CD8-positive, alpha-beta memory T cell (primary cell): Measurements from ENCODE around the gene LGR4. TPM values are rescaled to one million over a fixed set of nuclear protein-coding genes. Genes with fewer than 3 reads are reported as not detected.

ENCODE experiments used
- CTCF ChIA-PET: fragments of 350-600 bp; sonication (Branson Sonifier 250); formaldehyde crosslinking; loops from one replicate; lab custom pipeline; 2021; ENCODE audit warnings: antibody characterized with exemption; lab: Charles Lee
- POLR2A ChIA-PET: fragments of 350-600 bp; sonication (Branson Sonifier 250); formaldehyde crosslinking; loops from one replicate; lab custom pipeline; 2021; ENCODE audit warnings: antibody characterized with exemption; lab: Charles Lee
- DNase-seq, 5 donors: peaks; one replicate each; pipeline versions ENCODE4 v3.0.0 to v3.0.0-alpha.2; 2020 to 2022; ENCODE audit warnings: mixed read lengths in 1 of 5
- H3K27ac ChIP-seq: one replicate; pipeline ENCODE4 v1.7.0; 2013; ENCODE audit warnings: low read depth, mild to moderate bottlenecking, low read length, moderate library complexity
- H3K27me3 ChIP-seq: 2 replicates; pipeline ENCODE4 v1.7.0; 2013; ENCODE audit warnings: low read length, mild to moderate bottlenecking; ENCODE audit not compliant: insufficient read depth, poor library complexity, severe bottlenecking
- H3K36me3 ChIP-seq: 2 replicates; pipeline ENCODE4 v1.7.0; 2013; ENCODE audit warnings: mild to moderate bottlenecking, low read length, moderate library complexity; ENCODE audit not compliant: insufficient read depth
- H3K4me1 ChIP-seq: 2 replicates; pipeline ENCODE4 v1.7.0; 2013; ENCODE audit warnings: mild to moderate bottlenecking, low read length, moderate library complexity; ENCODE audit not compliant: insufficient read depth
- H3K4me3 ChIP-seq: 2 replicates; pipeline ENCODE4 v1.7.0; 2013; ENCODE audit warnings: mild to moderate bottlenecking, low read length
- H3K9me3 ChIP-seq: 2 replicates; pipeline ENCODE4 v1.7.0; 2013; ENCODE audit warnings: mild to moderate bottlenecking, low read length
- H3K27ac Mint-ChIP-seq, 8 donors: one replicate each; pipeline ENCODE4 v1.8.0; 2020 to 2021; ENCODE audit warnings: mixed read lengths in 8 of 8, mild to moderate bottlenecking in 6 of 8, inconsistent platforms in 3 of 8, moderate library complexity in 3 of 8
- H3K27me3 Mint-ChIP-seq, 2 donors: one replicate each; pipeline ENCODE4 v1.8.0; 2020 to 2021; ENCODE audit warnings: mixed read lengths in 2 of 2, mild to moderate bottlenecking in 1 of 2, moderate library complexity in 1 of 2
- H3K36me3 Mint-ChIP-seq, 3 donors: one replicate each; pipeline ENCODE4 v1.8.0; 2020 to 2021; ENCODE audit warnings: mixed read lengths in 3 of 3, inconsistent platforms in 1 of 3, mild to moderate bottlenecking in 1 of 3
- H3K4me1 Mint-ChIP-seq, 3 donors: one replicate each; pipeline ENCODE4 v1.8.0; 2020 to 2021; ENCODE audit warnings: mixed read lengths in 3 of 3, inconsistent platforms in 1 of 3, mild to moderate bottlenecking in 1 of 3
- H3K4me3 Mint-ChIP-seq, 7 donors: one replicate each; pipeline ENCODE4 v1.8.0; 2020 to 2021; ENCODE audit warnings: mixed read lengths in 7 of 7, mild to moderate bottlenecking in 6 of 7, moderate library complexity in 4 of 7, inconsistent platforms in 2 of 7
- H3K9me3 Mint-ChIP-seq, 5 donors: one replicate each; pipeline ENCODE4 v1.8.0; 2020 to 2022; ENCODE audit warnings: mixed read lengths in 5 of 5, mild to moderate bottlenecking in 3 of 5, moderate library complexity in 2 of 5, inconsistent platforms in 1 of 5
- polyA plus RNA-seq: library from polyadenylated mRNA; unstranded; fragments of 300-500 nt; fragmentation: Illumina TruSeq; gene quantifications from one replicate; pipeline ENCODE4 v1.2.3, GENCODE V29; 2021
- total RNA-seq, 2 experiments: library from RNA; stranded (reverse); gene quantifications; one replicate each; pipeline ENCODE4 v1.2.3, GENCODE V29; 2021

LGR4 gene
- total and polyA plus RNA-seq, 3 experiments from 2014 or later, result 0.04 to 0.39 (median 0.07) TPM

DNA sequence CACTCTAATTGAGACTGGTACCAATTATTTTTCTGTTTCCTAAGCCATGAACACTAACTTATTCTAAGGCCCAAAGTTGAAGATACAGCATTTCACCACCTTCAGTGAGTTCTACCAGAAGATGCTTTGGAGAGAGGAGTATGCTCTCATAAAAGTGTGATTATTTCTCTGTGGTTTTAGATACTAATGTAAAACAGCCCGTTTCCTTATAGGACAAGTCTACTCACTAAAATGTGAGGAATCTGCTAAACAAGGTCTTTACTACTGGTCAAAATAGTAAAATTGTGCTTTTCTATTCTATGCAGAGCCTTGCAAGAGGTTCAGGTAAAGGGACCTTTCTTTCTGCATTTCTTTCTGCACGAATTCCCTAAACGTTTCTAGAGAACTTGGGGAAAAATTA, 2.4 kb downstream of the LGR4 start:
- H3K4me1 Mint-ChIP-seq, result peaks cover 16 to 20% (median 19%) of the 10 kb centered on the region in 3 donors
- no peak overlapping the region for H3K27ac ChIP-seq
- ChIA-PET CTCF (no interaction called here), POLR2A (no interaction called here)
- H3K36me3 ChIP-seq, result no peaks in the 10 kb centered on the region
- H3K9me3 Mint-ChIP-seq, result peaks cover 0 to 2% (median 0%) of the 10 kb centered on the region in 5 donors
- H3K9me3 ChIP-seq, result no peaks in the 10 kb centered on the region
- no peaks in the 10 kb centered on the region for H3K27me3 ChIP-seq
- H3K36me3 Mint-ChIP-seq, result peaks cover 0 to 3% (median 0%) of the 10 kb centered on the region in 3 donors
- peak overlapping the region in 4 of 7 donors; percentile 17 to 92 (median 66) for H3K4me3 Mint-ChIP-seq
- peaks cover 9 to 54% of the 10 kb centered on the region in 2 donors for H3K27me3 Mint-ChIP-seq
- DNase-seq, result no peak
- peaks cover 9% of the 10 kb centered on the region for H3K4me1 ChIP-seq
- no peak overlapping the region for H3K4me3 ChIP-seq
- H3K27ac Mint-ChIP-seq, result no peak overlapping the region

DNA sequence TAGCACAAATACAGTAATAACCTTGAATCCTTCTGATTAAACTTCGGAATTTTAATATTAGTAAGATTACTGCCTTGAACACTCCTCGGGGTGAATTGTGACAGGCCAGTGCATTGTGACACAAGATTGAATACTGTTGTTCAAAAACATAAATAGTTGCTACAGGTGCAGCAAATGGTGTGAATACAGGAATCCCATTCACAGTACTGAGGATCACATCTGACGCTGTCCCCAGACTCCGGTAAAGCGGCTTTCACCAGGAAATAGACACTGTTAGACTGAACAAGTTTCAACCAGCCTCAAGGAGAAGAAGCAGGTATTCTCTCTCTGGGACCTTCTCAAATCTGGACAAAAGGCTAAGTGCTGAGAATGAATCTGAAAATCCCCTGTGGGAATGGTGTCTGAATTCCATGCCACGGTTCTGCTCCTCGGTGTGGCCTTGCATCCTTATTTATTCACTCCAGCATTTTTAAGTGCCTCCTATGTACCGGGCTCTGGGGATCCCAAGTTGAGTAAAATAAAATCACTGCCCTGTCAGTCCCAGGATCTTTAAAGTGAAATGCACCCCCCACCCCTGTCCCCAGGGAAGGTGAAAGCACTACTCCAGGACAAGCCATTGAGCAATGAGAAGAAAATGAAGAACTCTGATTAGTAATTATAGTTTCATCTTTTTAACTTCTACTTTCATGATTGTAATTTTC, 3.4 kb downstream of the LGR4 start:
- H3K27ac ChIP-seq, result no peak overlapping the region
- H3K9me3 ChIP-seq, result no peaks in the 10 kb centered on the region
- no peak for DNase-seq
- peaks cover 9% of the 10 kb centered on the region for H3K4me1 ChIP-seq
- no peaks in the 10 kb centered on the region for H3K36me3 ChIP-seq
- Mint-ChIP-seq H3K4me1 (peaks cover 16 to 20% (median 19%) of the 10 kb centered on the region in 3 donors), H3K27ac (no peak overlapping the region), H3K36me3 (peaks cover 0 to 3% (median 0%) of the 10 kb centered on the region in 3 donors), H3K9me3 (peaks cover 0 to 2% (median 0%) of the 10 kb centered on the region in 5 donors), H3K4me3 (peak overlapping the region in 1 of 7 donors; percentile 45), H3K27me3 (peaks cover 9 to 57% of the 10 kb centered on the region in 2 donors)
- H3K27me3 ChIP-seq, result no peaks in the 10 kb centered on the region
- no peak overlapping the region for H3K4me3 ChIP-seq
- POLR2A ChIA-PET, result no interaction called here
- CTCF ChIA-PET, result no interaction called here

DNA sequence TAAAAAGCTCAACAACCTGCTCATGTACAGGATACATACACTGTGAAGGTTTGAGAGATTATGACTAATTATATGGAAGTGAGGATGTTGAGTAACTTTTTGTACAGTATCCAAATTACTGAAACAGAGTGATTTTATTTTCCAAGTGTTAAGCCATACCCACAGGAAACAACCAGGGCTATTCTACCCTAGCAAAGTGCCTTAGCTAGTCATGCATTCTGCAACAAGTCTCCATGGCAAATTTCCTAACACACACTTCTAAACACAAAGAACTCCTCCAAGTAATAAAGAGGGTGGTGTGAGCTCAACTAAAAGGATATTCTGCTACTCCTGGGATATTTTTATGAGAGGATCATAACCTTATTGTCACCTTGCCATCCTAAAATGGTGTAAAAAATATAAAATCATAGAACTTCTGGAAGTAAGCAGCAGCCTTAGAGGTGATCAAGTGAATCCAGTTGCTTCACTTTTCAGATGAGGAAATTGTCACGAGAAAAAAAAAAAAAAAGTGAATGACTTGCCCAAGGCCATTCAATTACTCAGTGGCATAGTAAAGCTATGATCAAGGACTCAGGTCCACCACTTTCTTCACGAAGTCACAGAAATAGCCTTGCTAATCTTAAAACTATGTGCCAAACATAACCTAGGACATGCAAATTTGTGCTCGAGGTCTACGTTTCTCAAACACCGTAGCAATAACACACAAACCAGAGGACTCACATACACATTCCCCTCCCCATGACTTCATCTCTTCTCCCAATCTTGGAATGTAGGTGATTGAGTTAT, 4.2 kb downstream of the LGR4 start:
- H3K36me3 ChIP-seq, result no peaks in the 10 kb centered on the region
- H3K27me3 ChIP-seq, result no peaks in the 10 kb centered on the region
- no peaks in the 10 kb centered on the region for H3K9me3 ChIP-seq
- Mint-ChIP-seq H3K4me1 (peaks cover 16 to 20% (median 18%) of the 10 kb centered on the region in 3 donors), H3K27ac (no peak overlapping the region), H3K4me3 (no peak overlapping the region), H3K27me3 (peaks cover 10 to 62% of the 10 kb centered on the region in 2 donors), H3K9me3 (no peaks in the 10 kb centered on the region), H3K36me3 (peaks cover 0 to 3% (median 0%) of the 10 kb centered on the region in 3 donors)
- peaks cover 9% of the 10 kb centered on the region for H3K4me1 ChIP-seq
- CTCF ChIA-PET, result no interaction called here
- no peak overlapping the region for H3K27ac ChIP-seq
- POLR2A ChIA-PET, result no interaction called here
- H3K4me3 ChIP-seq, result no peak overlapping the region
- DNase-seq, result no peak

DNA sequence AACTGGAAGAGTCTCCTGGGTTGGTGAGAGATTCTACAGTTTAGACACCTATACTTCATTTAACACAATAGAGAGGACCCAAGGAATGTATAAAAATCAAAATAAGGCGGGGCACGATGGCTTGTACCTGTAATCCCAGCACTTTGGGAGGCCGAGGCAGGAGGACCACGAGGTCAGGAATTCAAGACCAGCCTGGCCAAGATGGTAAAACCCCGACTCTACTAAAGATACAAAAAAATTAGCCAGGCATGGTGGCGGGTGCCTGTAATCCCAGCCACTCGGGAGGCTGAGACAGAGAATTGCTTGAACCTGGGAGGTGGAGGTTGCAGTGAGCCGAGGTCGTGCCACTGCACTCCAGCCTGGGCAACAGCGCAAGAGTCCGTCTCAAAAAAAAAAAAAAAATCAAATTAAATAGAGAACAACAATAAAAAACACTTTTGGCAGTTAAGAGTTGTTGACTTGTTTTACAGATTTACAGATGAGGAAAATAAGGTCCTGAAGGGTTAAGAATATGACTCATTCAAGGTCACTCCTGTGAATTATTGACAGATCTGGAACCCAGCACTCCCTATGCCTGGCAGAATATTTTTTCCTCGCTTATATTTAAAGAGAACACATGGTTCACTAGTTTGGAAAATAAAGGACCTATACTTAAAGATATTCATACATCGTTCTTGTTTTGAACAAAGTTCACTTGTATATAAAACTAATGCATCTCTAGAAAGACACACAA, 5.2 kb downstream of the LGR4 start:
- DNase-seq, result no peak
- Histone ChIP-seq H3K36me3 (no peaks in the 10 kb centered on the region), H3K4me1 (peaks cover 9% of the 10 kb centered on the region), H3K27ac (no peak overlapping the region), H3K9me3 (no peaks in the 10 kb centered on the region), H3K27me3 (no peaks in the 10 kb centered on the region), H3K4me3 (no peak overlapping the region)
- peaks cover 10 to 59% of the 10 kb centered on the region in 2 donors for H3K27me3 Mint-ChIP-seq
- peaks cover 8 to 10% (median 9%) of the 10 kb centered on the region in 3 donors for H3K4me1 Mint-ChIP-seq
- CTCF ChIA-PET, result no interaction called here
- no peak overlapping the region for H3K4me3 Mint-ChIP-seq
- POLR2A ChIA-PET, result no interaction called here
- H3K9me3 Mint-ChIP-seq, result no peaks in the 10 kb centered on the region
- H3K27ac Mint-ChIP-seq, result no peak overlapping the region
- H3K36me3 Mint-ChIP-seq, result no peaks in the 10 kb centered on the region

DNA sequence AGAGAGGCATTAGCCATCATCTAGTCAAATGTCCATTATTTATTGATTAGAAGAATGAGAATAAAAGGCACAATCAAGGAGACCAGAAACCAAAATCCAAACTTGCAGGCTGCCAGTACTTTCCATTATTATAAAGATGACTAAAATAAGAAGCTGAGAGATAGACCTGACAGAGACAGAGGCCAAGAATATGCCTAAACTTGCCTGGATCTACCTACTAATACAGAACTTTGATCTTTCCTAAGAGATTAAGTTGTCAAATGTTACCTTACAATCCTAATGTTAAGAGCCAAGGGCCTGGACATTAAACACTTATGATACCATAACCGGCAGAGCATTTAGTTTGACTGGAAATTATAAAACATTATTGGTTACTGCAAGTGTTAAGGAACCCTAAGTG, 6.2 kb downstream of the LGR4 start:
- POLR2A ChIA-PET, result no interaction called here
- Mint-ChIP-seq H3K4me1 (peaks cover 6 to 7% (median 6%) of the 10 kb centered on the region in 3 donors), H3K27ac (peak overlapping the region in 1 of 8 donors; percentile 17), H3K36me3 (no peaks in the 10 kb centered on the region), H3K4me3 (no peak overlapping the region), H3K27me3 (peaks cover 7 to 67% of the 10 kb centered on the region in 2 donors), H3K9me3 (no peaks in the 10 kb centered on the region)
- no peak for DNase-seq
- H3K4me3 ChIP-seq, result no peak overlapping the region
- no peaks in the 10 kb centered on the region for H3K36me3 ChIP-seq
- CTCF ChIA-PET, result no interaction called here
- no peaks in the 10 kb centered on the region for H3K27me3 ChIP-seq
- no peaks in the 10 kb centered on the region for H3K9me3 ChIP-seq
- H3K27ac ChIP-seq, result no peak overlapping the region
- peaks cover 7% of the 10 kb centered on the region for H3K4me1 ChIP-seq

DNA sequence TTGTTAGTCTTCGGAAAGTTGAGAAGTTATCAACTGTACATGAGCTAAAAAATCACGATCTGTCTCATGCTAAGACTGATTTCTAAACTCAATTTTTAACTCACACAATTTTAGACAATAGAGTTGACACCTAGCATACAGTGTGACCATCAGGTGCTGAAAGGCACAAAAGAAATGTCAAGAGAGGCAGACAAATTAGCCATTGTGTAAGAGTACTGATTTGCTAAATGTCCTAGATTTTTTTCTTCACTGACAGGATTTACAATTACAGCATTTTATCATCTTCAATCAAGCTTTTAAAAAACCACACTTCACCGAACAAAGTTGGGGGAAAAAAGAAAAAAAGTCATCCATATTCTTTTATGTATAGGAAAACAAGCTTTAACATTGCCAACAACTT, 7.0 kb downstream of the LGR4 start:
- CTCF ChIA-PET, result no interaction called here
- no peaks in the 10 kb centered on the region for H3K4me1 Mint-ChIP-seq

DNA sequence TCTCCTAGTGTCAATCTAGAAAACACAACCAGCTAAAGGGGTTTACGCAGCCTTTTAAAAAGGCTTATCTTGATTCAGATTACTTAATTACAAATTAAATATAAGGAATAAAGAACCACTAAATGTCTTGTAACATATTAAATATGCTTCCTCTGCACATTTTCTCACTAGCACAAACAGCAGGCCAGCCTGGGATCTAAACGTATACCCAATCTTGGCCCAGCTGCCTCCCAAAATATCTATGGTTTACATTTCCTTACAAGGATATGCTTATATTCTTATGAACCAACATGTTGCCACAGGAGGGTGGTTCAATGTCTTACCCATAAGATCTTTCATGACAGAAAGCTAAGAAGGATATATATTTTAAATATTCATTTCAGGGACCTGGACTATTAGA, 7.7 kb downstream of the LGR4 start:
- H3K9me3 ChIP-seq, result no peaks in the 10 kb centered on the region
- H3K9me3 Mint-ChIP-seq, result no peaks in the 10 kb centered on the region
- no peak overlapping the region for H3K27ac Mint-ChIP-seq
- no peaks in the 10 kb centered on the region for H3K27me3 ChIP-seq
- ChIA-PET CTCF (no interaction called here), POLR2A (no interaction called here)
- H3K4me3 ChIP-seq, result no peak overlapping the region
- no peak overlapping the region for H3K27ac ChIP-seq
- no peaks in the 10 kb centered on the region for H3K4me1 Mint-ChIP-seq
- no peaks in the 10 kb centered on the region for H3K4me1 ChIP-seq
- H3K4me3 Mint-ChIP-seq, result no peak overlapping the region
- H3K27me3 Mint-ChIP-seq, result peaks cover 6 to 56% of the 10 kb centered on the region in 2 donors
- no peaks in the 10 kb centered on the region for H3K36me3 ChIP-seq
- H3K36me3 Mint-ChIP-seq, result no peaks in the 10 kb centered on the region
- no peak for DNase-seq

More for the DNA sequence above, 7.0 kb downstream of the LGR4 start:
- H3K9me3 Mint-ChIP-seq, result no peaks in the 10 kb centered on the region
- Histone ChIP-seq H3K4me3 (no peak overlapping the region), H3K27ac (no peak overlapping the region), H3K9me3 (no peaks in the 10 kb centered on the region), H3K27me3 (no peaks in the 10 kb centered on the region), H3K36me3 (no peaks in the 10 kb centered on the region), H3K4me1 (no peaks in the 10 kb centered on the region)
- DNase-seq, result no peak
- H3K27ac Mint-ChIP-seq, result no peak overlapping the region
- no peaks in the 10 kb centered on the region for H3K36me3 Mint-ChIP-seq
- POLR2A ChIA-PET, result no interaction called here
- no peak overlapping the region for H3K4me3 Mint-ChIP-seq
- H3K27me3 Mint-ChIP-seq, result peaks cover 5 to 63% of the 10 kb centered on the region in 2 donors

DNA sequence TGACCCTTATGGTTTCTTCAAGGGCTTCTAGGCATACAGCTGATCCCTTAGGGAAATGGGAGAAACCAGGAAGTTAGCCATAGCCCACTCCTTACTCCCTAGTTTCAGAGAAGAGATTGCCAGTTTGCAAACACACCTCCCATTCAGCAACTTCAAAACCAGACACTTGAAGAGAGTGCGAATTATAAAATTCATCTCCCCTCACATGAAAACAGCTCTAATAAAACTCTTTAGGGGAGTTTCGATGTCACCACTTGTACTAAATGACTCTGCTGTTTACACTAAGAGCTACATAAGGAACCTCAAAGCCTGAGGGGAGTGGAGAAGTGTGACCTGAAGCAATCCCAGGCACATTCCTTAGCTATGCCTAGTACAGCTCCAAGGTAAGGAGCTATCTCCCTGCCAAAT, 8.3 kb downstream of the LGR4 start:
- Histone ChIP-seq H3K36me3 (no peaks in the 10 kb centered on the region), H3K27ac (no peak overlapping the region), H3K9me3 (no peaks in the 10 kb centered on the region), H3K4me3 (no peak overlapping the region), H3K27me3 (no peaks in the 10 kb centered on the region), H3K4me1 (no peaks in the 10 kb centered on the region)
- Mint-ChIP-seq H3K36me3 (no peaks in the 10 kb centered on the region), H3K9me3 (no peaks in the 10 kb centered on the region), H3K27me3 (peaks cover 5 to 52% of the 10 kb centered on the region in 2 donors), H3K27ac (no peak overlapping the region), H3K4me3 (no peak overlapping the region), H3K4me1 (no peaks in the 10 kb centered on the region)
- POLR2A ChIA-PET, result no interaction called here
- DNase-seq, result no peak
- CTCF ChIA-PET, result no interaction called here
